Suprapubic skin (tissue), 4 donors: ENCODE measurements around the gene XPO6.

ENCODE experiments used
- CTCF ChIP-seq, 2 donors: fragments of 200-600 bp in 1 of 2; fragments of 450-650 bp in 1 of 2; sonication (generic) in 1 of 2; IDR thresholded peaks; one replicate each; pipeline ENCODE4 v1.5.1; 2016 to 2019; ENCODE audit warnings: antibody characterized with exemption in 2 of 2, mild to moderate bottlenecking in 1 of 2, moderate library complexity in 1 of 2
- EP300 ChIP-seq: sonication (generic); formaldehyde crosslinking; IDR thresholded peaks from one replicate; pipeline ENCODE4 v1.6.1; 2017; ENCODE audit warnings: antibody characterized with exemption
- POLR2A ChIP-seq, 2 donors: fragments of 450-650 bp; IDR thresholded peaks; one replicate each; pipeline ENCODE4 v1.6.1; 2017; ENCODE audit warnings: antibody characterized with exemption in 2 of 2, mild to moderate bottlenecking in 2 of 2, moderate library complexity in 2 of 2
- POLR2AphosphoS5 ChIP-seq, 3 donors: sonication (generic); formaldehyde crosslinking; IDR thresholded peaks; one replicate each; pipeline ENCODE4 v1.6.1; 2017; ENCODE audit warnings: antibody characterized with exemption in 3 of 3

GRCh38 chr16:28103516-28104170, 108.1 kb downstream of the XPO6 start:
- TF ChIP-seq CTCF (IDR thresholded peaks at IDR 0.05) (no peak), EP300 (no peak), POLR2A (IDR thresholded peaks at IDR 0.05) (no peak), POLR2AphosphoS5 (IDR thresholded peaks at IDR 0.05) (no peak)
